COLO668 (cell line): Measurements from ENCODE around the gene GSKIP.

ENCODE experiments used
- DNase-seq: peaks from one replicate; lab custom pipeline; 2025; ENCODE audit not compliant: unreplicated experiment; lab: John Stamatoyannopoulos, UW

GSKIP gene

DNA sequence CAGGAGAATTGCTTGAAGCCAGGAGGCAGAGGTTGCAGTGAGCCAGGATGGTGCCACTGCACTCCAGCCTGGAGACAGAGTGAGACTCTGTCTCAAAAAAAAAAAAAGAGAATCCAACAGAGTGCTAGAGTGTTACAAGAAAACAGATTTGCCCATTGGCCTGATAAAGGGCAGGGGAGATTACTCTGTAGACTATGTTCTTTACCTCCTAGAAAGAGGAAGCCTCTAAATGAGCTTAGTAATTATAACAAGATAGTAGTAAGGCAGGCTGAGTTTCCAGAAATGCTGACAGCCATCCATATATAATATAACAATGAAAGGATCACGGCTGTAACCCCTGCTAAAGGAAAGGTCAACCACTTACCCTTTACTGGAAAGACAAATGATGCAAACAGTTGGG lies 53.0 kb downstream of the GSKIP start:
- no peak for DNase-seq

DNA sequence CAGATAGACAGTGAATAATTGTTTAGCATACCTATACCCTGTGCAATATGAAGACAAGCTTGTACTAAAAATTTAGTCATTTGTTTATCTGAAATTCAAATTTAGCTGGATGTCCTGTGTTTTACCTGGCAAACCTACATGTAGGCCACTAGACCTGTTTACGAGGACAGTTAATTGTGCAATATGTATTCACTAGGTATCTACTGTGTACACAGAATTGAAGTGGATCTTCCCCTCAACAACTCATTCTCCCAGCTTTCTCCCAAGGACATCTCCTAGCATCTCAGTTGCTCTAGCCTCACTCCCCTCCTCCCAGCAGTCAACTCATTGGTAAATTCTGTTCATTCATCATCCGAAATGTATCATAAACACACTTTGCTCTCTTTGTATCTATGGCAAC lies 53.9 kb downstream of the GSKIP start:
- DNase-seq: no peak

DNA sequence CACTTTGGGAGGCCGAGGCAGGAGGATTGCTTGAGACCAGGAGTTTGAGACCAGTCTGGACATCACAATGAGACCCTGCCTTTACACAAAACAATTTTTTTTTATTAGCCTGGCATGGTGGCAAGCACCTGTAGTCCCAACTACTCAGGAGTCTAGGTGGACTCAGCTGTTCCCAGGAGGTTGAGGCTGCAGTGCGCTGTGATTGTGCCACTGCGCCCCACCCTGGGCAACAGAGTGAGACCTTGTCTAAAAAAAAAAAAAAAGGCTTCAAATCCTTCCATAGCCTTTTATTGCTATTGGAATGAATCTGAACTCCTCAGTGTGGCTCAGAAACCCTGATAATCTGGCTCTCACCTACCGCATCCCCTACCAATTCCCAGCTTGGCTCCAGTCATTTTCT lies 54.7 kb downstream of the GSKIP start:
- no peak for DNase-seq

DNA sequence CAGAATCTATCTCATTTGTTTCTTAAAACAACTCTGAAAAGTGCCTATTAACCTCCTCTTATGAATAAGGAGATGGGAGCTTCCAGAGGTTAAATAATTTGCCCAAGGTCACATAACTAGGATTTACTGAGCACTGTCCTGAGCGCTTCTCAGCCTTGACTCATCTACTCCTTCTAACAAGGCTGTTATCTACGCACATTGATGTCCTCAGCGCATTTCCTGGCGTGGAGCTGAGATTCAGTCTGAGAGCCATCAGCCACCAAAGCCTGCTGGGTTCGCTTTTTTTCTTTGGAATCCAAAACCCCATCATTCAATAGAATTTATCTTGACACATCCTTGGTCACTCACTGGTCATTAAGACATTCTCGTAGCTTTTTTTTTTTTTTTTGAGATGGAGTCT lies 57.9 kb downstream of the GSKIP start:
- DNase-seq: no peak

DNA sequence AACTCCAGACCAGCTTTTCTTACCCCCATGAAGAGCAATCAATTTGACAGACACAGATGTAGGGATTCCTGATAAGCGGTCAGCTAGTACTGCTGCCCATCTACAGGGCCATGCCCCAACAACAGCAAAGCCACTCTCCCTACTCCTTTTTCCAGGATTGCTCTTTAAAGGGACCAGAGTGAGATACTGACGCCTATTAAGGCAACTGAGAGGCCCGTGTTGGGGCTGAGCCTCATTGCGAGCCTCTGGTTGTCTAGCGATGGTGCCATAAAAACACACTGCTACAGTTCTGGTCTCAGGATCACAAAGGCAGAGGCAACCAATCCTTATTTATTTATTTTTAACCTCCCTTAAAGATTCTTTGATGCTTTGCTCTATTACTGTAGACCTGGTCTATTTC lies 59.7 kb downstream of the GSKIP start:
- no peak for DNase-seq

DNA sequence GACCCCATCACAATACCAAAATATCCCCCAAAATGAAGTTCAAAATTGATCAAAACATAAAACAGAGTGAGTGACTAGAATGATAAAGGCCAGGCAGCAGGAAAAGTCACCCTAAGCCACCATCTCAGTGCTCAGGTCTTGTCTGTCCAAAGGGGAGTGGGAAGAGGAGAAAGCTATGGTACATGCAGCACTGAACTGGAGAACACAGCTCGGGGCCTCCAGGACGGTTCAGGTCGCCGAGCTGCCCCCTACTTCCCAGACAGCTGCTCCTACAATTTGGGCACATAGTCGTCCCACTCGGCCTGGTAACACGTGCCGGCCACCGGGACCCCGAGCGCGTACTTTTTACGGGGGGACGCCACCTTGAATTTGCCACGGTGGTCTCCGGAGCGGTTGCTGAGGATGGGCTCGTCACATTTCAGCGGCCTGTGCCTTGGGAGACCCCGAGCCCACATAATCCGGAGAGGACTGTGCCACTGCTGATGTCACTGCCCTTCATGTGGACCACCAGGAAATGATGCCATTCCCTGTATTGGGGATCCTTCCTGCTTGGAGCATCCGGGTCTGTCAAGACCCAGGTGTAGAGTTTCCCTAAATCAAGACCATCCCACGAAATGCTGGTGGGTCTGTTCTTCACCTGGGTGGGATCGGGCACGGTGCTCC lies 60.3 kb downstream of the GSKIP start:
- DNase-seq: no peak

DNA sequence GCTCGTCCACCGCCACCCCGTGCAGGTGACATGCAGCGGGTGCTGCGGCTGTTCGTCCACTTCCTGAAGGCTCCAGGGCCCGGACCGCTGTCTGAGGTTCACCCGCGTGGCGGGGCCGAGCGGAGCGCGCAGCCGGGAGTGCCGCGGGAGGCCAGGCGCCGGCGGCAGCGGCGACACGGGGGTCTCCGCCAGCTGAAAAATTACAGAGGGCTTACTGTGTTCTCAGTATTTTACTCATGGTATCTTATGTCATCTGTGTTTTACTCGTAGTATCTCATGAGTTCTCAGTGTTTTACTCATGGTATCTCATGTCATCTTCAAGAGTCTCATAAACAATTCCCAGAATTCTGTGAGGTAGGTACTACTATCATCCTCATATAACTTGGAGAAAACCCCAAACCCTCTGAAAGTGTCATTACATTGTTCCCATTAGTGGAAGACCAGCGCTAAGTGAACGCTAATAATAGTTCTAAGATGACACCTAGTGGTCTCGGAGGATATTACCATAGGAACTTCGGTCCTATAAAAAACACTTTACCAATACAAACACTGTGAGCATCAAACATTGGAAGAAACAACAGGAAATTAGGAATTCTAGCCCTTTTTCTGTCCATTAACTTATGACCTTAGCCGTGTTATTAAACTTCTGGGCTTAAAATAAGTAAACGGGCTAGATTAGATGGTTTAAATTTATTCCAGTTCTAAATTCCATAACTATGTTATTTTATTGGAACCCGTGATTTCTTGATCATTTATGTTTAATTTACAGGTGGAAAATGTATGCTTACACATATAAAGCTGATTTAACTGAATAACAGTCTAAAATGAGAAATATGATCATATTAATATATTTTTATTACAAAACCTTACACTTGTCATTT lies 61.0 kb downstream of the GSKIP start:
- peak; percentile 59 for DNase-seq

DNA sequence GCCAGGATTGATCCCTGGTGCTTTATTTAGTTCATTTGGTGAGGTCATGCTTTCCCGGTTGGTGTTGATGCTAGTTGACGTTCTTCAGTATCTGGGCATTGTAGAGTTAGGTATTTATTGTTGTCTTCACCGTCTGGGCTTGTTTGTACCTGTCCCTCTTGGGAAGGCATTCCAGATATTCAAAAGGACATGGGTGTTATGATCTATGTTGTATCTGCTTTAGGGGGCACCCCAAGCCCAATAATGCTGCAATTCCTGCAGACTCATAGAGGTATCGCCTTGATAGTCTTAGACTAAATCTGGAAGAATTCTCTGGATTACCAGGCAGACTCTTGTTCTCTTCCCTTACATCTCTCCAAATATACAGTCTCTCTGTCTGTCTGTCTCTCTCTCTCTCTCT lies 70.7 kb downstream of the GSKIP start:
- no peak for DNase-seq
